Keratinocyte (primary cell): ENCODE data around the gene ADAMTSL5. TPM values are rescaled to one million over a fixed set of nuclear protein-coding genes. Genes with fewer than 3 reads are reported as not detected.
A peak's percentile ranks its signal among the peaks of the same experiment; 100 is the strongest.

ENCODE experiments used
- DNase-seq: peaks from one replicate; pipeline ENCODE4 v3.0.0-alpha.2; 2011; ENCODE audit warnings: low read depth, missing footprints, low spot score
- FAIRE-seq: peaks from 2 replicates; lab custom pipeline; 2011; peaks lifted over from hg19 to GRCh38; lab: Jason Lieb, UNC
- H2AFZ ChIP-seq: 2 replicates; pipeline ENCODE4 v1.6.0; 2012; ENCODE audit warnings: low read length, control low read depth, inconsistent platforms; ENCODE audit not compliant: control insufficient read depth
- H3K27ac ChIP-seq: 2 replicates; pipeline ENCODE4 v1.5.1; 2011; ENCODE audit warnings: low read length; ENCODE audit not compliant: control insufficient read depth, insufficient read depth
- H3K27me3 ChIP-seq: 3 replicates; pipeline ENCODE4 v1.6.0; 2011; ENCODE audit warnings: low read length; ENCODE audit not compliant: control insufficient read depth, insufficient read depth; ENCODE audit errors: extremely low read depth
- H3K36me3 ChIP-seq, 2 experiments: 2 replicates in 1 of 2; 3 replicates in 1 of 2; pipeline ENCODE4 v1.5.1; 2011; ENCODE audit warnings: low read length in 2 of 2, mild to moderate bottlenecking in 1 of 2; ENCODE audit not compliant: control insufficient read depth in 2 of 2, insufficient read depth in 2 of 2; ENCODE audit errors: extremely low read depth in 1 of 2
- H3K4me1 ChIP-seq: 3 replicates; pipeline ENCODE4 v1.5.1; 2011; ENCODE audit warnings: low read length; ENCODE audit not compliant: control insufficient read depth, insufficient read depth; ENCODE audit errors: extremely low read depth
- H3K4me2 ChIP-seq: 3 replicates; pipeline ENCODE4 v1.6.0; 2011; ENCODE audit warnings: low read depth, low read length; ENCODE audit not compliant: control insufficient read depth, insufficient read depth; ENCODE audit errors: extremely low read depth
- H3K4me3 ChIP-seq, 3 experiments: fragments of 200-600 bp in 1 of 3; sonication (generic) in 1 of 3; 2 replicates in 2 of 3; 3 replicates in 1 of 3; pipeline ENCODE4 v1.5.1; 2011 to 2016; ENCODE audit warnings: low read length in 3 of 3, mild to moderate bottlenecking in 3 of 3, control low read depth in 2 of 3, inconsistent platforms in 1 of 3, low read depth in 1 of 3, mixed read lengths in 1 of 3, mixed run types in 1 of 3, moderate library complexity in 1 of 3; ENCODE audit not compliant: control insufficient read depth in 2 of 3, insufficient read depth in 2 of 3; ENCODE audit errors: extremely low read depth in 1 of 3
- H3K79me2 ChIP-seq: 2 replicates; pipeline ENCODE4 v1.6.0; 2012; ENCODE audit warnings: low read length; ENCODE audit not compliant: control insufficient read depth, insufficient read depth
- H3K9ac ChIP-seq: 3 replicates; pipeline ENCODE4 v1.6.0; 2011; ENCODE audit warnings: low read length; ENCODE audit not compliant: control insufficient read depth, insufficient read depth; ENCODE audit errors: extremely low read depth
- H3K9me1 ChIP-seq: 3 replicates; pipeline ENCODE4 v1.6.0; 2011; ENCODE audit warnings: low read length; ENCODE audit not compliant: control insufficient read depth, insufficient read depth; ENCODE audit errors: extremely low read depth
- H3K9me3 ChIP-seq: 2 replicates; pipeline ENCODE4 v1.5.1; 2012; ENCODE audit warnings: low read depth, low read length; ENCODE audit not compliant: control insufficient read depth
- H4K20me1 ChIP-seq: 3 replicates; pipeline ENCODE4 v1.6.0; 2011; ENCODE audit warnings: low read length; ENCODE audit not compliant: control insufficient read depth, insufficient read depth; ENCODE audit errors: extremely low read depth
- CTCF ChIP-seq, 3 experiments: IDR thresholded peaks in 1 of 3; conservative IDR thresholded peaks in 1 of 3; optimal IDR thresholded peaks in 1 of 3; 2 replicates in 2 of 3; 3 replicates in 1 of 3; pipeline versions ENCODE3 to v1.5.1; 2011; ENCODE audit warnings: low read length in 3 of 3, mild to moderate bottlenecking in 3 of 3, moderate library complexity in 2 of 3, control low read depth in 1 of 3, inconsistent platforms in 1 of 3; ENCODE audit not compliant: insufficient read depth in 2 of 3; ENCODE audit errors: extremely low read depth in 1 of 3
- EZH2 ChIP-seq: IDR thresholded peaks from one replicate; pipeline ENCODE4 v1.6.1; 2012; ENCODE audit warnings: inconsistent platforms, mild to moderate bottlenecking, low read length, moderate library complexity
- dilution Hi-C: fragments of 300-500 bp; cut with MboI; formaldehyde crosslinking; loops from one replicate; pipeline ENCODE4 v1.7.0; 2020; ENCODE audit warnings: low sequenced_read_pairs; ENCODE audit not compliant: extremely low pct_ligation_motif_present
- polyA plus RNA-seq, 5 experiments: library from polyadenylated mRNA; depleted of rRNA in 3 of 5; stranded (reverse) in 3 of 5; stranded (forward) in 1 of 5; unstranded in 1 of 5; fragments of >200 nt; gene quantifications; 1 replicate in 1 of 5; 2 replicates in 3 of 5; 3 replicates in 1 of 5; pipeline versions ENCODE4 v1.2.1 to v1.2.3, GENCODE V29; 2011 to 2012; ENCODE audit warnings: missing spikeins in 2 of 5, low read depth in 1 of 5, low replicate concordance in 1 of 5

Gene ADAMTSL5
- polyA plus RNA-seq, 1 donor (not counting 4 experiments of a cell fraction or from before 2014, with no cell fraction given) = 4.2 TPM

- TF ChIP-seq CTCF (optimal IDR thresholded peaks at IDR 0.05 in 1 of 3, IDR thresholded peaks at IDR 0.05 in 1 of 3, conservative IDR thresholded peaks at IDR 0.05 in 1 of 3; ENCODE audit: extremely low read depth in 1 of 3, insufficient read depth in 2 of 3, low read length in 3 of 3) (peak; percentile 46 to 89 (median 75)), EZH2 (no peak)
- Histone ChIP-seq H3K27ac (no peak overlapping the region), H3K36me3 (no peaks in the 10 kb centered on the region), H3K27me3 (peaks cover 46% of the 10 kb centered on the region), H3K79me2 (no peaks in the 10 kb centered on the region), H4K20me1 (peaks cover 3% of the 10 kb centered on the region), H3K4me1 (peaks cover 8% of the 10 kb centered on the region), H3K4me2 (peak overlapping the region; percentile 41), H3K9ac (no peak overlapping the region), H3K9me1 (no peaks in the 10 kb centered on the region), H2AFZ (no peak overlapping the region), H3K9me3 (no peaks in the 10 kb centered on the region), H3K4me3 (no peak overlapping the region)
- DNase-seq (no peak), FAIRE-seq (no peak)
- dilution Hi-C loops = no loop called here
Observed at GRCh38 chr19:1465191-1466016, 47.4 kb downstream of the ADAMTSL5 start.

- H4K20me1 ChIP-seq = peaks cover 3% of the 10 kb centered on the region
- dilution Hi-C loops = no loop called here
Observed at GRCh38 chr19:1461862-1462261, 51.0 kb downstream of the ADAMTSL5 start.

More at GRCh38 chr19:1461862-1462261, 51.0 kb downstream of the ADAMTSL5 start:
- Histone ChIP-seq H3K4me2 (no peak overlapping the region), H3K9me1 (no peaks in the 10 kb centered on the region), H3K27ac (no peak overlapping the region), H3K9ac (no peak overlapping the region), H3K27me3 (peaks cover 44% of the 10 kb centered on the region), H3K4me3 (no peak overlapping the region), H3K9me3 (no peaks in the 10 kb centered on the region), H3K79me2 (no peaks in the 10 kb centered on the region), H3K4me1 (peaks cover 7% of the 10 kb centered on the region), H2AFZ (no peak overlapping the region), H3K36me3 (no peaks in the 10 kb centered on the region)
- no peak for TF ChIP-seq EZH2
- TF ChIP-seq CTCF (optimal IDR thresholded peaks at IDR 0.05 in 1 of 3, IDR thresholded peaks at IDR 0.05 in 1 of 3, conservative IDR thresholded peaks at IDR 0.05 in 1 of 3; ENCODE audit: extremely low read depth in 1 of 3, insufficient read depth in 2 of 3, low read length in 3 of 3) = no peak
- DNase-seq (no peak), FAIRE-seq (no peak)
